AG08396 (cell line): ENCODE results near the gene NIM1K.
A peak's percentile ranks its signal among the peaks of the same experiment; 100 is the strongest.
"Not testable (repeated sequence)": the region's sequence is repeated elsewhere in the genome, so short reads cannot be mapped to it uniquely, and the experiment has no call there.

ENCODE experiments used
- DNase-seq: peaks from one replicate; pipeline ENCODE4 v3.0.0; 2012; ENCODE audit warnings: low spot score, mixed read lengths

Gene NIM1K

GRCh38 chr5:43190755-43191603, 1.0 kb upstream of the NIM1K start:
- DNase-seq, result peak; percentile 53

- DNase-seq, result peak; percentile 59
These were observed 644 bp downstream of the NIM1K start for GRCh38 chr5:43192558-43193180.

GRCh38 chr5:43193181-43193893, 1.3 kb downstream of the NIM1K start:
- peak; percentile 86 for DNase-seq

GRCh38 chr5:43193894-43194265, 1.9 kb downstream of the NIM1K start:
- DNase-seq, result peak; percentile 54

GRCh38 chr5:43195670-43196265, 3.7 kb downstream of the NIM1K start:
- DNase-seq, result no peak

GRCh38 chr5:43197535-43197934, 5.5 kb downstream of the NIM1K start:
- no peak for DNase-seq

- DNase-seq, result not testable (repeated sequence)
These were observed 9.4 kb downstream of the NIM1K start for GRCh38 chr5:43201442-43201841.

GRCh38 chr5:43202380-43202779, 10.4 kb downstream of the NIM1K start:
- DNase-seq, result no peak

- no peak for DNase-seq
These were observed 11.3 kb downstream of the NIM1K start for GRCh38 chr5:43203373-43203772.

GRCh38 chr5:43204958-43205357, 12.9 kb downstream of the NIM1K start:
- DNase-seq, result no peak

GRCh38 chr5:43207601-43208000, 15.6 kb downstream of the NIM1K start:
- no peak for DNase-seq

- DNase-seq, result no peak
These were observed 16.6 kb downstream of the NIM1K start for GRCh38 chr5:43208658-43209057.

GRCh38 chr5:43209060-43209459, 17.0 kb downstream of the NIM1K start:
- no peak for DNase-seq

GRCh38 chr5:43209833-43210232, 17.8 kb downstream of the NIM1K start:
- no peak for DNase-seq

GRCh38 chr5:43210570-43210969, 18.5 kb downstream of the NIM1K start:
- DNase-seq, result no peak

- no peak for DNase-seq
These were observed 21.9 kb downstream of the NIM1K start for GRCh38 chr5:43213951-43214350.

- DNase-seq, result no peak
These were observed 23.1 kb downstream of the NIM1K start for GRCh38 chr5:43215073-43215631.

- DNase-seq, result no peak
These were observed 24.9 kb downstream of the NIM1K start for GRCh38 chr5:43216941-43217340.

- no peak for DNase-seq
These were observed 27.1 kb downstream of the NIM1K start for GRCh38 chr5:43219120-43219519.

- no peak for DNase-seq
These were observed 29.5 kb downstream of the NIM1K start for GRCh38 chr5:43221502-43221901.

GRCh38 chr5:43225649-43226245, 33.7 kb downstream of the NIM1K start:
- DNase-seq, result no peak

GRCh38 chr5:43227655-43228054, 35.6 kb downstream of the NIM1K start:
- DNase-seq, result peak; percentile 42
